Epithelial cell of proximal tubule (primary cell): Measurements from ENCODE around the gene CEP295NL. TPM values are rescaled to one million over a fixed set of nuclear protein-coding genes. Genes with fewer than 3 reads are reported as not detected.

ENCODE experiments used
- DNase-seq: peaks from one replicate; pipeline ENCODE4 v3.0.0-alpha.2; 2011; ENCODE audit warnings: low read depth
- H3K4me3 ChIP-seq: 2 replicates; pipeline ENCODE4 v1.5.1; 2011; ENCODE audit warnings: low read depth, mild to moderate bottlenecking, low read length
- CTCF ChIP-seq: conservative IDR thresholded peaks from 2 replicates; pipeline ENCODE4 v1.5.1; 2012; ENCODE audit warnings: low read depth, mild to moderate bottlenecking, low read length
- total RNA-seq: library from RNA; depleted of rRNA; stranded (reverse); fragments of >200 nt; gene quantifications from 2 replicates; pipeline ENCODE4 v1.2.3, GENCODE V29; 2015

The CEP295NL gene
- total RNA-seq: 0.29 TPM in 2 replicates

- H3K4me3 ChIP-seq: no peak within 1 kb of the TSS
- no peak for DNase-seq
- TF ChIP-seq CTCF: no peak
Measured at GRCh38 chr17:78903101-78903779, at the start of gene CEP295NL. Gene CEP295NL (minus strand): TSS chr17:78903201. CDS start chr17:78901828, 1,373 bp downstream.

GRCh38 chr17:78952706-78953105 lies 49.7 kb upstream of the CEP295NL start:
- no peak for TF ChIP-seq CTCF

GRCh38 chr17:78951967-78952551 lies 49.1 kb upstream of the CEP295NL start:
- DNase-seq: no peak
- no peak for TF ChIP-seq CTCF
- no peak overlapping the region for H3K4me3 ChIP-seq

More at GRCh38 chr17:78952706-78953105, 49.7 kb upstream of the CEP295NL start:
- no peak for DNase-seq
- no peak overlapping the region for H3K4me3 ChIP-seq

GRCh38 chr17:78950870-78951269 lies 47.9 kb upstream of the CEP295NL start:
- DNase-seq: no peak
- no peak overlapping the region for H3K4me3 ChIP-seq
- TF ChIP-seq CTCF: no peak

- no peak for TF ChIP-seq CTCF
- H3K4me3 ChIP-seq: no peak overlapping the region
- DNase-seq: no peak
Measured at GRCh38 chr17:78947235-78948149, 44.5 kb upstream of the CEP295NL start.

GRCh38 chr17:78946631-78947030 lies 43.6 kb upstream of the CEP295NL start:
- TF ChIP-seq CTCF: no peak
- no peak for DNase-seq
- H3K4me3 ChIP-seq: no peak overlapping the region
